Stimulated activated CD8-positive, alpha-beta memory T cell treated with anti-CD3 and anti-CD28 coated beads, Interleukin-7, amount 100 ng/mL, for 1 hour (primary cell): ENCODE measurements around the gene GAS7.
"Not testable (repeated sequence)": the region's sequence is repeated elsewhere in the genome, so short reads cannot be mapped to it uniquely, and the experiment has no call there.

Source experiments
- DNase-seq, 2 donors: peaks; one replicate each; pipeline ENCODE4 v3.0.0-alpha.2; 2020; ENCODE audit warnings: low read depth in 2 of 2

Gene GAS7

GRCh38 chr17:10072556-10073425 lies 125.6 kb downstream of the GAS7 start:
- DNase-seq: no peak

- no peak for DNase-seq
These were observed 126.3 kb downstream of the GAS7 start for GRCh38 chr17:10072086-10072485.

GRCh38 chr17:10071141-10071540 lies 127.3 kb downstream of the GAS7 start:
- no peak for DNase-seq

GRCh38 chr17:10070690-10071089 lies 127.7 kb downstream of the GAS7 start:
- DNase-seq: no peak

GRCh38 chr17:10069301-10069700 lies 129.1 kb downstream of the GAS7 start:
- DNase-seq: no peak

- no peak for DNase-seq
These were observed 130.8 kb downstream of the GAS7 start for GRCh38 chr17:10067446-10068143.

GRCh38 chr17:10064536-10064935 lies 133.9 kb downstream of the GAS7 start:
- no peak for DNase-seq

- no peak for DNase-seq
These were observed 134.6 kb downstream of the GAS7 start for GRCh38 chr17:10063730-10064241.

- DNase-seq: no peak
These were observed 135.6 kb downstream of the GAS7 start for GRCh38 chr17:10062691-10063385.

GRCh38 chr17:10061111-10061845 lies 137.1 kb downstream of the GAS7 start:
- no peak for DNase-seq

- DNase-seq: no peak
These were observed 137.9 kb downstream of the GAS7 start for GRCh38 chr17:10060526-10060925.

GRCh38 chr17:10059684-10060211 lies 138.7 kb downstream of the GAS7 start:
- no peak for DNase-seq

GRCh38 chr17:10058921-10059683 lies 139.3 kb downstream of the GAS7 start:
- DNase-seq: no peak

GRCh38 chr17:10057466-10057865 lies 140.9 kb downstream of the GAS7 start:
- not testable (repeated sequence) for DNase-seq

GRCh38 chr17:10055262-10055975 lies 143.0 kb downstream of the GAS7 start:
- DNase-seq: no peak

- no peak for DNase-seq
These were observed 144.4 kb downstream of the GAS7 start for GRCh38 chr17:10053782-10054540.

GRCh38 chr17:10052106-10052813 lies 146.1 kb downstream of the GAS7 start:
- DNase-seq: no peak

- no peak for DNase-seq
These were observed 147.3 kb downstream of the GAS7 start for GRCh38 chr17:10051112-10051511.
